Suprapubic skin (tissue), 4 donors: ENCODE results near the gene CXorf49.
"Not testable (repeated sequence)": the region's sequence is repeated elsewhere in the genome, so short reads cannot be mapped to it uniquely, and the experiment has no call there.

Source experiments
- CTCF ChIP-seq, 2 donors: fragments of 200-600 bp in 1 of 2; fragments of 450-650 bp in 1 of 2; sonication (generic) in 1 of 2; IDR thresholded peaks; one replicate each; pipeline ENCODE4 v1.5.1; 2016 to 2019; ENCODE audit warnings: antibody characterized with exemption in 2 of 2, mild to moderate bottlenecking in 1 of 2, moderate library complexity in 1 of 2
- POLR2A ChIP-seq, 2 donors: fragments of 450-650 bp; IDR thresholded peaks; one replicate each; pipeline ENCODE4 v1.6.1; 2017; ENCODE audit warnings: antibody characterized with exemption in 2 of 2, mild to moderate bottlenecking in 2 of 2, moderate library complexity in 2 of 2
- POLR2AphosphoS5 ChIP-seq, 3 donors: sonication (generic); formaldehyde crosslinking; IDR thresholded peaks; one replicate each; pipeline ENCODE4 v1.6.1; 2017; ENCODE audit warnings: antibody characterized with exemption in 3 of 3

- not testable (repeated sequence) for TF ChIP-seq POLR2A, POLR2AphosphoS5, CTCF (IDR thresholded peaks at IDR 0.05)
These were observed 41.9 kb downstream of the CXorf49 start for GRCh38 chrX:71676068-71676795.
